GM10266 (cell line): ENCODE results near the gene SOX18.
"Not testable (repeated sequence)": the region's sequence is repeated elsewhere in the genome, so short reads cannot be mapped to it uniquely, and the experiment has no call there.

Source experiments
- DNase-seq: peaks from one replicate; pipeline ENCODE4 v3.0.0; 2012; ENCODE audit errors: extremely low spot score
- TF ChIP-seq, protein P1 (sequence below): IDR thresholded peaks from 2 replicates; pipeline ENCODE4 v1.5.1; 2012; ENCODE audit warnings: mild to moderate bottlenecking, low read depth; ENCODE audit not compliant: control insufficient read depth, insufficient read depth; ENCODE audit errors: missing control alignments

The SOX18 gene

DNA sequence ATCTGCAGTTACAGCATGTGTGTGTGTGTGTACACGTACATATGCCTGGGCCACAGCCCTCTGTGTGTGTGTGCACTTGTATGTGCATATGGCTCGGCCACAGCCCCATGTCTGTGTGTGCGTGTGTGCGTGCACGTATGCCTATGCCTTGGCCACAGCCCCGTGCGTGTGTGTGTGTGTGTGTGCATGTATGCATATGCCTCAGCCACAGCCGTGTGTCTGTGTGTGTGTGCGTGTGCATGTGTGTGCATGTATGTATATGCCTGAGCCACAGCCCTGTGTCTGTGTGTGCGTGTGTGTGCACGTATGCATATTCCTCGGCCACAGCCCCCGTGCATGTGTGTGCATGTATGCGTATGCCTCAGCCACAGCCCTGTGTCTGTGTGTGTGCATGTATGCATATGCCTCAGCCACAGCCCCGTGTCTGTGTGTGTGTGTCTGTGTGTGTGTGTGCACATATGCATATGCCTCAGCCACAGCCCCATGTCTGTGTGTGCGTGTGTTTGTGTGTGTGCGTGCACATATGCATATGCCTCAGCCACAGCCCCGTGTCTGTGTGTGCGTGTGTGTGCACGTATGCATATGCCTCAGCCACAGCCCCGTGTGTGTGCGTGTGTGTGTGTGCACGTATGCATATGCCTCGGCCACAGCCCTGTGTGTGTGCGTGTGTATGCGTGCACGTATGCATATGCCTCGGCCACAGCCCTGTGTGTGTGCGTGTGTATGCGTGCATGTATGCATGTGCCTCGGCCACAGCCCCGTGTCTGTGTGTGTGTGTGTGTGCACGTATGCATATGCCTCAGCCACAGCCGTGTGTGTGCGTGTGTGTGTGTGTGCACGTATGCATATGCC, 28.1 kb downstream of the SOX18 start:
- no peak for DNase-seq
- TF ChIP-seq, protein P1, sequence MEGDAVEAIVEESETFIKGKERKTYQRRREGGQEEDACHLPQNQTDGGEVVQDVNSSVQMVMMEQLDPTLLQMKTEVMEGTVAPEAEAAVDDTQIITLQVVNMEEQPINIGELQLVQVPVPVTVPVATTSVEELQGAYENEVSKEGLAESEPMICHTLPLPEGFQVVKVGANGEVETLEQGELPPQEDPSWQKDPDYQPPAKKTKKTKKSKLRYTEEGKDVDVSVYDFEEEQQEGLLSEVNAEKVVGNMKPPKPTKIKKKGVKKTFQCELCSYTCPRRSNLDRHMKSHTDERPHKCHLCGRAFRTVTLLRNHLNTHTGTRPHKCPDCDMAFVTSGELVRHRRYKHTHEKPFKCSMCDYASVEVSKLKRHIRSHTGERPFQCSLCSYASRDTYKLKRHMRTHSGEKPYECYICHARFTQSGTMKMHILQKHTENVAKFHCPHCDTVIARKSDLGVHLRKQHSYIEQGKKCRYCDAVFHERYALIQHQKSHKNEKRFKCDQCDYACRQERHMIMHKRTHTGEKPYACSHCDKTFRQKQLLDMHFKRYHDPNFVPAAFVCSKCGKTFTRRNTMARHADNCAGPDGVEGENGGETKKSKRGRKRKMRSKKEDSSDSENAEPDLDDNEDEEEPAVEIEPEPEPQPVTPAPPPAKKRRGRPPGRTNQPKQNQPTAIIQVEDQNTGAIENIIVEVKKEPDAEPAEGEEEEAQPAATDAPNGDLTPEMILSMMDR: no peak

DNA sequence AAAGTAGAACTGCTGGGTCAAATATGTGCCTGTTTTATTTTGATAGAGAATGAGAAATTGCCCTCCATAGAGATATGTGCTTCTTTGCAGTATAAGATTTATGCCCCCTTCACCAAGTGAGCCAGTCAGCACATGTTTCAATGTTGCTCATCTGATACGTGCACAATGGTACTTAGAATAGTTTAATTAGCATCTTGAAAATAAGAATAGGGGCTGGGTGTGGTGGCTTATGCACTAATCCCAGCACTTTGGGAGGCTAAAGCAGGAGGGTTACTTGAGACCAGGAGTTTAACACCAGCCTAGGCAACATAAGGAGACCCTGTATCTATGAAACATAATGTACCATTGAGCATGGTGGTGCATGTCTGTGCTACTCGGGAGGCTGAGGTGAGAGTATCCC, 33.8 kb downstream of the SOX18 start:
- DNase-seq: no peak
- TF ChIP-seq, protein P1: no peak

DNA sequence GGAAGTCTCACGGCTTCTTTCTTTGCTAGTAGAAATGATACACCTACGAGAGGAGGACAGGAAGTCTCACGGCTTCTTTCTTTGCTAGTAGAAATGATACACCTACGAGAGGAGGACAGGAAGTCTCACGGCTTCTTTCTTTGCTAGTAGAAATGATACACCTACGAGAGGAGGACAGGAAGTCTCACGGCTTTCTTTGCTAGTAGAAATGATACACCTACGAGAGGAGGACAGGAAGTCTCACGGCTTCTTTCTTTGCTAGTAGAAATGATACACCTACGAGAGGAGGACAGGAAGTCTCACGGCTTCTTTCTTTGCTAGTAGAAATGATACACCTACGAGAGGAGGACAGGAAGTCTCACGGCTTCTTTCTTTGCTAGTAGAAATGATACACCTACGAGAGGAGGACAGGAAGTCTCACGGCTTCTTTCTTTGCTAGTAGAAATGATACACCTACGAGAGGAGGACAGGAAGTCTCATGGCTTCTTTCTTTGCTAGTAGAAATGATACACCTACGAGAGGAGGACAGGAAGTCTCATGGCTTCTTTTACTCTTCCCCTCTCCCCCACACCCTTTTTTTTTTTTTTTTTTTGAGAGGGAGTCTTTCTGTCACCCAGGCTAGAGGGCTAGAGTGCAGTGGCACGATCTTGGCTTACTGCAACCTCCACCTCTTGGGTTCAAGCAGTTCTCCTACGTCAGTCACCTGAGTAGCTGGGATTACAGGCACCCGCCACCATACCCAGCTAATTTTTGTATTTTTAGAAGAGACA, 36.9 kb downstream of the SOX18 start:
- not testable (repeated sequence) for DNase-seq

DNA sequence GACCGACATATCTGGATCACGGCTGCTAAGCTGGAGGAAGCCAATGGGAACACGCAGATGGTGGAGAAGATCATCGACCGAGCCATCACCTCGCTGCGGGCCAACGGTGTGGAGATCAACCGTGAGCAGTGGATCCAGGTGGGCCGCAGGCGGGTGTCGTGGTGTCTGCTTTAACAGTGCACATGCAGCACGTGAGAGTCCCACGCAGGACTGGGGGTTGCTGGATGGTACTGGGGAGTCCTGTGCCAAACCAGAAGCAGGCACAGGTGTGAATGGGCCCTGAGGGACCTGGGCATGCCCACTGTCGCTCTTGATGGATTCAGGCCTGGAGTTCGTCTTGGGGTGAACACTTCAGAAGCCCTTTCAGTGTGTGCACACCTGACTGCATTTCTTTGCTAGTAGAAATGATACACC, 38.1 kb downstream of the SOX18 start:
- DNase-seq: no peak
- TF ChIP-seq, protein P1: no peak

DNA sequence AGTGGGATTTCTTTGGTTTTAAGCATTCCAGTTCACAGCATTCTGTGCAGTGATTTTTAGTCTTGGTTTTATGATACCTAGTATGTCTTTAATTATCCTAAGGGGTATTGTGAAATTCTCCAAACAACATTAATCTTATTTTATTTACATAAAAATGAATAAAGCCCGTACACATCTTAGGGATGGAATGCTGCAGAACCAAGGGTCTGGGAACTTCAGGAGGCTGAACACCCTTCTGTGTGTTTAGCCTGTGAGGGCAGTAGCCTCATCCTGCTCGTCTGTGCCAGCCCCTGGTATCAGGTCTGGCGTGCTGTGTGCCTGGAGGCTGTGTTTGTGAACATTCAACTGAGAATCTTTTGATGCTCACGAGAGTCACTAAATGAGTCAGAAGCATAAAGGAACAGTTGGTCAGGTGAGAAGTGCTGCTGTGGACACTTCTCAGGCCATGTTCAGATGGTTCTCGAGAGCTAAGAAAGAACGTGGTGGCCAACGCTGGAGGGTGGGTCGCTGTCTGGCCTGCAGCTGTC, 38.7 kb downstream of the SOX18 start:
- DNase-seq: no peak
- TF ChIP-seq, protein P1: no peak

DNA sequence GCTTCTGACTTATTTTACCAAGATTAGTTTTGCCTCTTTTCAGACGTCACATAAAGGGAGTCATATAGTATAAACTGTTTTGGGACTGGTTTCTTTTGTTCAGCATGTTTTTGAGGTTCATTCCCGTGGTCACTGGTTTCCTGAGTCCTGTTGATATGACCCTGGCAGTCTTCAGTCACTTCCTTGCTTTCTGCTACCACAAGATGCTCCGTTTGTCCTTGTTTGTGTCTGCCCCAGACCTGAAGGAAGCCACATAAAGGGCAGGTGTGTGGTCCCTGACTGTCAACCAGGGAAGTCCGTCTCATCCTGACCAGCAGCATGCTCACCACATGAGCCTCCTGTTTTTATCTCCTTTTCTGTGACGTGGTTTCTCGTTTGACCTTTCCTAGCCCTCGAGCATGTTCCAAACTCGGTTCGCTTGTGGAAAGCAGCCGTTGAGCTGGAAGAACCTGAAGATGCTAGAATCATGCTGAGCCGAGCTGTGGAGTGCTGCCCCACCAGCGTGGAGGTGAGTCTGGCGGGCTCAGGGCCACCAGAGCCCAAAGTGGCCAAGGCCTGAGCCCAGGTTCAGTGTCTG, 39.5 kb downstream of the SOX18 start:
- TF ChIP-seq, protein P1: no peak
- DNase-seq: no peak

DNA sequence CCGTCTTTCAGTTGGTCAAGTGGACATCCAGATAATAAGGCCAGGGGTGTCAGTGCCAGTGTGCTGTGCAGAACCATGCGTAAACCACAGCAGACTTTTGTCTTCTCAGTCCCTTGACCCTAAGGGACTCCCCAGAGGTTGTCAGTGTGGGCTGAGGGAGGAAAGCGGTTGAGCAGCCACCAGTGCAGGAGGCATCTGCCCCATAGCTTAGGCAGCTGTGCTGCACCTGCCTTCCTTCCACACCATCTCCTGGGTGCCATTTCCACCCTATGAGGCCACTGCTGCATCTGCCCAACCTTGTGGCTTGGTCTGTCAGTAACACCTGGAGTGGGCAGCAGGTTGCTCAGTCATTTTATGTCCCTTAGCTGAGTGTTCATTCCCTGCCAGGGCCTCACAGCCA, 42.5 kb downstream of the SOX18 start:
- TF ChIP-seq, protein P1: no peak
- no peak for DNase-seq
